GM23248 (cell line): ENCODE results near the gene ZNF382. TPM values are rescaled to one million over a fixed set of nuclear protein-coding genes. Genes with fewer than 3 reads are reported as not detected.

Source experiments
- DNase-seq: peaks from one replicate; pipeline ENCODE4 v3.0.0-alpha.2; 2015
- H2AFZ ChIP-seq: fragments of 200-600 bp; sonication (generic); 2 replicates; pipeline ENCODE4 v1.6.1; 2016; ENCODE audit warnings: antibody characterized with exemption
- H3F3A ChIP-seq: fragments of 200-600 bp; sonication (generic); 2 replicates; pipeline ENCODE4 v1.6.1; 2016; ENCODE audit warnings: mild to moderate bottlenecking, antibody characterized with exemption, mixed run types; ENCODE audit not compliant: insufficient read depth
- H3K27ac ChIP-seq: fragments of 200-600 bp; sonication (generic); 2 replicates; pipeline ENCODE4 v1.5.1; 2016; ENCODE audit warnings: mild to moderate bottlenecking
- H3K27me3 ChIP-seq: fragments of 200-600 bp; sonication (generic); replicated peaks from 2 replicates; pipeline ENCODE4 v1.6.1; 2016; ENCODE audit warnings: mild to moderate bottlenecking; ENCODE audit not compliant: insufficient read depth
- H3K36me3 ChIP-seq: fragments of 200-600 bp; sonication (generic); 2 replicates; pipeline ENCODE4 v1.6.1; 2016; ENCODE audit warnings: low read depth, mild to moderate bottlenecking
- H3K4me1 ChIP-seq: fragments of 200-600 bp; sonication (generic); 2 replicates; pipeline ENCODE4 v1.6.1; 2016; ENCODE audit warnings: mild to moderate bottlenecking; ENCODE audit not compliant: insufficient read depth
- H3K4me2 ChIP-seq: fragments of 200-600 bp; sonication (generic); one replicate; pipeline ENCODE4 v1.6.1; 2016; ENCODE audit warnings: mild to moderate bottlenecking; ENCODE audit not compliant: unreplicated experiment
- H3K4me3 ChIP-seq: fragments of 200-600 bp; sonication (generic); 2 replicates; pipeline ENCODE4 v1.5.1; 2016; ENCODE audit warnings: mild to moderate bottlenecking
- H3K79me2 ChIP-seq: fragments of 200-600 bp; sonication (generic); 2 replicates; pipeline ENCODE4 v1.6.1; 2016; ENCODE audit warnings: mild to moderate bottlenecking; ENCODE audit not compliant: insufficient read depth
- H3K9ac ChIP-seq: fragments of 200-600 bp; sonication (generic); 2 replicates; pipeline ENCODE4 v1.6.1; 2016; ENCODE audit warnings: mild to moderate bottlenecking
- H3K9me2 ChIP-seq: fragments of 200-600 bp; sonication (generic); 2 replicates; pipeline ENCODE4 v1.6.1; 2016; ENCODE audit warnings: mixed run types, mild to moderate bottlenecking, moderate library complexity; ENCODE audit not compliant: insufficient read depth
- H3K9me3 ChIP-seq: fragments of 200-600 bp; sonication (generic); one replicate; pipeline ENCODE4 v1.6.1; 2017; ENCODE audit warnings: low read depth
- H4K20me1 ChIP-seq: fragments of 200-600 bp; sonication (generic); 2 replicates; pipeline ENCODE4 v1.6.0; 2016; ENCODE audit not compliant: insufficient read depth
- EZH2 ChIP-seq: fragments of 200-600 bp; sonication (generic); IDR thresholded peaks from 2 replicates; pipeline ENCODE4 v1.6.1; 2018; ENCODE audit warnings: antibody characterized with exemption, mild to moderate bottlenecking; ENCODE audit not compliant: insufficient read depth, poor library complexity, severe bottlenecking
- EZH2phosphoT487 ChIP-seq: fragments of 200-600 bp; sonication (generic); IDR thresholded peaks from 2 replicates; pipeline ENCODE4 v1.6.1; 2018; ENCODE audit warnings: antibody characterized with exemption, moderate library complexity, mild to moderate bottlenecking, low read depth; ENCODE audit not compliant: insufficient read depth
- whole genome bisulfite sequencing, 2 experiments: methylation state at CpG; one replicate each; pipeline ENCODE4 v1.1.6; 2015 to 2017; ENCODE audit warnings: low lambda C conversion rate in 2 of 2, low coverage in 1 of 2; ENCODE audit errors: missing lambda C conversion rate in 2 of 2; 5-methylcytosine and 5-hydroxymethylcytosine counted together
- in situ Hi-C: fragments of 300-500 bp; cut with MboI; formaldehyde crosslinking; loops from 2 replicates; pipeline ENCODE4 v1.15.0; 2020
- polyA plus RNA-seq: library from polyadenylated mRNA; unstranded; fragments of >200 nt; fragmentation: Nextera tagmentation; extraction: Ambion mirVana; gene quantifications from 2 replicates; pipeline ENCODE4 v1.2.1, GENCODE V29; 2016
- total RNA-seq: library from RNA; depleted of rRNA; stranded (reverse); fragments of >200 nt; shearing (Covaris generic); gene quantifications from 2 replicates; pipeline ENCODE4 v1.2.3, GENCODE V29; 2014; rRNA removed

Gene ZNF382
- total and polyA plus RNA-seq, 2 experiments from 2014 or later, result 5.3 to 11.1 TPM

- H4K20me1 ChIP-seq, result no peaks in the 10 kb centered on the region
- H3K4me2 ChIP-seq, result no peak overlapping the region
- peaks cover 6% of the 10 kb centered on the region for H3K36me3 ChIP-seq
- no peaks in the 10 kb centered on the region for H3F3A ChIP-seq
- no peaks in the 10 kb centered on the region for H3K9me3 ChIP-seq
- no peak overlapping the region for H3K27ac ChIP-seq
- no peak overlapping the region for H3K4me3 ChIP-seq
- H3K79me2 ChIP-seq, result peaks cover 54% of the 10 kb centered on the region
- in situ Hi-C loops, result no loop called here
- TF ChIP-seq EZH2 (no peak), EZH2phosphoT487 (no peak)
- H3K4me1 ChIP-seq, result no peaks in the 10 kb centered on the region
- no peaks in the 10 kb centered on the region for H3K9me2 ChIP-seq
- DNase-seq, result no peak
- H3K9ac ChIP-seq, result no peak overlapping the region
- H2AFZ ChIP-seq, result no peak overlapping the region
- 72 to 79% methylated on average over 2 of the region's 2 CpGs for WGBS, 2 experiments
- no peaks in the 10 kb centered on the region for H3K27me3 ChIP-seq
Observed at GRCh38 chr19:36668646-36669045, 63.5 kb downstream of the ZNF382 start.

DNA sequence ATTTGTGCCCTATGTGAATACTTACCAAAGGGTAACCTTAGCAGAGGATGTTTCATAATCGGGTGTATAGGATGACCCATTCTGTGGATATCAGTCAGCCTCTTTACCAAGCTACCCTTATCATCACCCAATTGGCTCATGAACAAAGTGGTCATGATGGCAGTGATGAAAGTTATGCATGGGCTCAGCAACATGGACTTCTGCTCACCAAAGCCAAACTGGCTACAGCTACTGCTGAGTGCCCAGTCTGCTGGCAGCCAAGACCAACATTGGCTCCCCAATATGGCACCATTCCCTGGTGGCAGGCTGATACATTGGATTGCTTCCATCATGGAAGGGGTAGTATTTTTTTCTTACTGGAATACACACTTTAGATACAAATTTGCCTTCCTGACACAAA lies 67.3 kb downstream of the ZNF382 start:
- Histone ChIP-seq H3K79me2 (peaks cover 47% of the 10 kb centered on the region), H3K4me2 (no peak overlapping the region), H4K20me1 (no peaks in the 10 kb centered on the region), H2AFZ (no peak overlapping the region), H3F3A (no peaks in the 10 kb centered on the region), H3K27ac (no peak overlapping the region), H3K27me3 (no peaks in the 10 kb centered on the region), H3K4me1 (no peaks in the 10 kb centered on the region), H3K9me3 (no peaks in the 10 kb centered on the region), H3K9ac (no peak overlapping the region), H3K36me3 (no peaks in the 10 kb centered on the region), H3K4me3 (no peak overlapping the region), H3K9me2 (no peaks in the 10 kb centered on the region)
- no peak for DNase-seq
- in situ Hi-C loops, result no loop called here
- TF ChIP-seq EZH2, result no peak
- TF ChIP-seq EZH2phosphoT487, result no peak
- 93 to 97% methylated on average over 1 of the region's 1 CpG for WGBS, 2 experiments

GRCh38 chr19:36674201-36674600 lies 69.1 kb downstream of the ZNF382 start:
- Histone ChIP-seq H3F3A (no peaks in the 10 kb centered on the region), H3K9me3 (no peaks in the 10 kb centered on the region), H3K4me3 (no peak overlapping the region), H3K9me2 (no peaks in the 10 kb centered on the region), H3K4me2 (no peak overlapping the region), H3K27ac (no peak overlapping the region), H3K9ac (no peak overlapping the region), H3K4me1 (no peaks in the 10 kb centered on the region), H2AFZ (no peak overlapping the region), H3K36me3 (peaks cover 7% of the 10 kb centered on the region; the same call in 1 of the 2 replicates), H3K79me2 (peaks cover 32% of the 10 kb centered on the region), H3K27me3 (no peaks in the 10 kb centered on the region), H4K20me1 (no peaks in the 10 kb centered on the region)
- DNase-seq, result no peak
- WGBS, 2 experiments, result 71 to 88% methylated on average over 2 of the region's 2 CpGs
- TF ChIP-seq EZH2, result no peak
- TF ChIP-seq EZH2phosphoT487, result no peak
- in situ Hi-C loops, result no loop called here

DNA sequence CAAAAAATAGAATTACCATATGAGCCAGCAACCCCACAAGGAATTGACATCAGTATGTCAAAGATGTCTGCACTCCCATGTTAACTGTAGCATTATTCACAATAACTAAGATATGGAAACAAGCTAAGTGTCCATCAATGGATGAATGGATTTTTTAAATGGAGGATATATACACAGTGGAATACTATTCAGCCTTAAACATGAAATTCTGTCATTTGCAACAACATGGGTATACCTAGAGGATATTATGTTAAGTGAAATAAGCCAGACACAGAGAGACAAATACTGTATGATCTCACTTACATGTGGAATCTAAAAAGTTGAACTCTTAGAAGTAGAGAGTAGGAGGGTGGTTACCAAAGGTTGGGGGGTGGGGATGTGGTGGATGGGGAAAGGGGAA lies 74.3 kb downstream of the ZNF382 start:
- Histone ChIP-seq H3K79me2 (peaks cover 20% of the 10 kb centered on the region), H3F3A (no peaks in the 10 kb centered on the region), H3K4me1 (no peaks in the 10 kb centered on the region), H3K9me2 (no peaks in the 10 kb centered on the region), H3K9me3 (no peaks in the 10 kb centered on the region), H2AFZ (no peak overlapping the region), H4K20me1 (no peaks in the 10 kb centered on the region), H3K4me2 (no peak overlapping the region), H3K27me3 (no peaks in the 10 kb centered on the region), H3K4me3 (no peak overlapping the region), H3K9ac (no peak overlapping the region), H3K36me3 (peaks cover 7% of the 10 kb centered on the region; the same call in 1 of the 2 replicates), H3K27ac (no peak overlapping the region)
- TF ChIP-seq EZH2, result no peak
- TF ChIP-seq EZH2phosphoT487, result no peak
- in situ Hi-C loops, result no loop called here
- no peak for DNase-seq

Other genes with a start within 250 kb of the ZNF382 start
- gene ZFP14, start 226.1 kb upstream of the ZNF382 start, total RNA-seq, result 1.7 and 3.0 TPM in 2 replicates
- gene ZFP14, start 226.1 kb upstream of the ZNF382 start, polyA plus RNA-seq, result 1.2 and 1.5 TPM in 2 replicates
- 9.4 and 10.9 TPM in 2 replicates for gene ZFP82, start 186.7 kb upstream of the ZNF382 start, total RNA-seq
- 9.7 and 9.9 TPM in 2 replicates for gene ZFP82, start 186.7 kb upstream of the ZNF382 start, polyA plus RNA-seq
- 9.3 and 18.6 TPM in 2 replicates for gene ZNF566, start 115.8 kb upstream of the ZNF382 start, total RNA-seq
- gene ZNF566, start 115.8 kb upstream of the ZNF382 start, polyA plus RNA-seq, result 6.1 and 6.6 TPM in 2 replicates
- gene ZNF260, start 77.0 kb upstream of the ZNF382 start, total RNA-seq, result 11.9 and 12.9 TPM in 2 replicates
- gene ZNF260, start 77.0 kb upstream of the ZNF382 start, polyA plus RNA-seq, result 13.2 and 13.6 TPM in 2 replicates
- 8.5 and 15.0 TPM in 2 replicates for gene ZNF529, start 32.0 kb upstream of the ZNF382 start, total RNA-seq
- 6.1 and 6.3 TPM in 2 replicates for gene ZNF529, start 32.0 kb upstream of the ZNF382 start, polyA plus RNA-seq
- gene ZNF461, start 61.5 kb downstream of the ZNF382 start, total RNA-seq, result 5.6 and 19.9 TPM in 2 replicates
- 4.5 and 4.7 TPM in 2 replicates for gene ZNF461, start 61.5 kb downstream of the ZNF382 start, polyA plus RNA-seq
- 3.2 and 5.7 TPM in 2 replicates for gene ZNF567, start 82.3 kb downstream of the ZNF382 start, total RNA-seq
- 5.2 and 6.1 TPM in 2 replicates for gene ZNF567, start 82.3 kb downstream of the ZNF382 start, polyA plus RNA-seq
- 1.2 and 1.5 TPM in 2 replicates for gene ZNF850, start 167.5 kb downstream of the ZNF382 start, total RNA-seq
- 0.29 and 0.75 TPM in 2 replicates for gene ZNF850, start 167.5 kb downstream of the ZNF382 start, polyA plus RNA-seq
- 6.1 and 6.3 TPM in 2 replicates for gene ZNF790, start 233.1 kb downstream of the ZNF382 start, total RNA-seq
- 4.1 and 4.2 TPM in 2 replicates for gene ZNF790, start 233.1 kb downstream of the ZNF382 start, polyA plus RNA-seq
- 1.7 and 5.7 TPM in 2 replicates for gene ZNF345, start 245.6 kb downstream of the ZNF382 start, total RNA-seq
- 3.2 and 4.6 TPM in 2 replicates for gene ZNF345, start 245.6 kb downstream of the ZNF382 start, polyA plus RNA-seq